PC-3 (cell line): ENCODE data around the gene MAD1L1. TPM values are rescaled to one million over a fixed set of nuclear protein-coding genes. Genes with fewer than 3 reads are reported as not detected.

ENCODE experiments used
- ATAC-seq: fragments of 200-7000 bp; cut with Tn5 transposase; 2 replicates; pipeline ENCODE4 v1.9.1; 2020; ENCODE audit warnings: mild to moderate bottlenecking, moderate library complexity
- BruUV-seq: library from RNA; stranded (reverse); fragments of 400-500 nt; replicated peaks from 2 replicates; lab custom pipeline; 2021; lab: Mats Ljungman, UMichigan
- CTCF ChIA-PET: fragments of 300-600 bp; sonication (Branson Sonifier 250); formaldehyde crosslinking; loops from one replicate; lab custom pipeline; 2022; ENCODE audit warnings: antibody characterized with exemption; lab: Charles Lee
- POLR2A ChIA-PET: fragments of 300-600 bp; sonication (Branson Sonifier 250); formaldehyde crosslinking; loops from one replicate; lab custom pipeline; 2022; ENCODE audit warnings: antibody characterized with exemption; ENCODE audit not compliant: unreplicated experiment; lab: Charles Lee
- DNase-seq: peaks from one replicate; pipeline ENCODE4 v3.0.0-alpha.2; 2015
- H2AFZ ChIP-seq: fragments of 300-600 bp; sonication (generic); 2 replicates; pipeline ENCODE4 v1.6.0; 2016; ENCODE audit warnings: antibody characterized with exemption, low read length
- H3F3A ChIP-seq: fragments of 300-600 bp; sonication (generic); one replicate; pipeline ENCODE4 v1.6.0; 2017; ENCODE audit warnings: antibody characterized with exemption, low read length, control low read depth, mild to moderate bottlenecking; ENCODE audit not compliant: unreplicated experiment
- H3K27ac ChIP-seq: fragments of 300-600 bp; sonication (generic); 2 replicates; pipeline ENCODE4 v1.5.1; 2016; ENCODE audit warnings: mild to moderate bottlenecking, low read length
- H3K27me3 ChIP-seq: fragments of 300-600 bp; sonication (generic); 2 replicates; pipeline ENCODE4 v1.6.1; 2016; ENCODE audit warnings: low read length, mixed read lengths
- H3K36me3 ChIP-seq: fragments of 300-600 bp; sonication (generic); 2 replicates; pipeline ENCODE4 v1.6.1; 2016; ENCODE audit warnings: low read depth, mixed run types, low read length, mixed read lengths
- H3K4me1 ChIP-seq: fragments of 300-600 bp; sonication (generic); 2 replicates; pipeline ENCODE4 v1.5.1; 2016; ENCODE audit warnings: low read length; ENCODE audit not compliant: insufficient read depth
- H3K4me2 ChIP-seq: fragments of 300-600 bp; sonication (generic); 2 replicates; pipeline ENCODE4 v1.6.0; 2016; ENCODE audit warnings: low read length
- H3K4me3 ChIP-seq: fragments of 300-600 bp; sonication (generic); 2 replicates; pipeline ENCODE4 v1.5.1; 2016; ENCODE audit warnings: mild to moderate bottlenecking, low read length, mixed read lengths
- H3K79me2 ChIP-seq: fragments of 300-600 bp; sonication (generic); 2 replicates; pipeline ENCODE4 v1.6.1; 2017; ENCODE audit warnings: low read length, mixed read lengths
- H3K9ac ChIP-seq: fragments of 300-600 bp; sonication (generic); 2 replicates; pipeline ENCODE4 v1.6.0; 2016; ENCODE audit warnings: mild to moderate bottlenecking, low read length
- H3K9me2 ChIP-seq: fragments of 300-600 bp; sonication (generic); replicated peaks from 2 replicates; pipeline ENCODE4 v1.6.1; 2016; ENCODE audit warnings: mixed run types, low read length, mixed read lengths
- H3K9me3 ChIP-seq: fragments of 300-600 bp; sonication (generic); 2 replicates; pipeline ENCODE4 v1.6.1; 2016; ENCODE audit warnings: low read length, mixed read lengths
- H4K20me1 ChIP-seq: fragments of 300-600 bp; sonication (generic); 2 replicates; pipeline ENCODE4 v1.6.1; 2016; ENCODE audit warnings: low read length, mixed read lengths
- CTCF ChIP-seq: fragments of 300-600 bp; sonication (generic); conservative IDR thresholded peaks from 2 replicates; pipeline ENCODE4 v1.5.1; 2017; ENCODE audit warnings: antibody characterized with exemption, low read depth, mild to moderate bottlenecking, low read length
- EZH2 ChIP-seq: fragments of 300-600 bp; sonication (generic); IDR thresholded peaks from one replicate; pipeline ENCODE4 v1.6.1; 2017; ENCODE audit warnings: antibody characterized with exemption, mild to moderate bottlenecking, low read length; ENCODE audit not compliant: unreplicated experiment
- EZH2phosphoT487 ChIP-seq: fragments of 300-600 bp; sonication (generic); IDR thresholded peaks from 2 replicates; pipeline ENCODE4 v1.6.1; 2018; ENCODE audit warnings: mild to moderate bottlenecking, antibody characterized with exemption, low read length, borderline replicate concordance
- intact Hi-C: fragments of 100-400 bp; cut with micrococcal nuclease; formaldehyde crosslinking; loops from 2 replicates; pipeline ENCODE4 v1.9.0; 2023
- total RNA-seq: library from RNA; depleted of rRNA; stranded (reverse); fragments of >200 nt; gene quantifications from 2 replicates; pipeline ENCODE4 v1.2.3, GENCODE V29; 2014

MAD1L1 gene
- total RNA-seq, 1 experiment from 2014 or later, result 88.4 TPM

GRCh38 chr7:2071133-2071832, 161.5 kb downstream of the MAD1L1 start:
- POLR2A ChIA-PET, result no interaction called here
- no peaks in the 10 kb centered on the region for H4K20me1 ChIP-seq
- H3K9ac ChIP-seq, result no peak overlapping the region
- H3F3A ChIP-seq, result no peaks in the 10 kb centered on the region
- intact Hi-C loops, result no loop called here
- no peak for ATAC-seq
- TF ChIP-seq CTCF, result no peak
- no peak for TF ChIP-seq EZH2phosphoT487
- TF ChIP-seq EZH2, result no peak
- BruUV-seq, result no TSS peak
- no peak overlapping the region for H3K4me2 ChIP-seq
- H2AFZ ChIP-seq, result no peak overlapping the region
- H3K36me3 ChIP-seq, result no peaks in the 10 kb centered on the region
- no peak overlapping the region for H3K27ac ChIP-seq
- H3K79me2 ChIP-seq, result no peaks in the 10 kb centered on the region
- no peaks in the 10 kb centered on the region for H3K27me3 ChIP-seq
- H3K9me3 ChIP-seq, result no peaks in the 10 kb centered on the region
- no peaks in the 10 kb centered on the region for H3K4me1 ChIP-seq
- H3K4me3 ChIP-seq, result no peak overlapping the region
- CTCF ChIA-PET, result no interaction called here
- DNase-seq, result no peak
- no peaks in the 10 kb centered on the region for H3K9me2 ChIP-seq

- H3K9me2 ChIP-seq, result no peaks in the 10 kb centered on the region
- no TSS peak for BruUV-seq
- no peak overlapping the region for H3K27ac ChIP-seq
- no peak overlapping the region for H2AFZ ChIP-seq
- no peak for TF ChIP-seq CTCF
- TF ChIP-seq EZH2, result no peak
- TF ChIP-seq EZH2phosphoT487, result no peak
- no peaks in the 10 kb centered on the region for H4K20me1 ChIP-seq
- H3K27me3 ChIP-seq, result no peaks in the 10 kb centered on the region
- H3K79me2 ChIP-seq, result no peaks in the 10 kb centered on the region
- ChIA-PET POLR2A (no interaction called here), CTCF (no interaction called here)
- H3K36me3 ChIP-seq, result no peaks in the 10 kb centered on the region
- H3K9me3 ChIP-seq, result no peaks in the 10 kb centered on the region
- ATAC-seq (no peak), DNase-seq (no peak)
- no peak overlapping the region for H3K9ac ChIP-seq
- H3K4me2 ChIP-seq, result no peak overlapping the region
- H3F3A ChIP-seq, result no peaks in the 10 kb centered on the region
- intact Hi-C loops, result no loop called here
- no peak overlapping the region for H3K4me3 ChIP-seq
- no peaks in the 10 kb centered on the region for H3K4me1 ChIP-seq
Observed at GRCh38 chr7:2070151-2070763, 162.5 kb downstream of the MAD1L1 start.

- ATAC-seq, result no peak
Observed at GRCh38 chr7:2069472-2069860, 163.3 kb downstream of the MAD1L1 start.

More at GRCh38 chr7:2069472-2069860, 163.3 kb downstream of the MAD1L1 start:
- Histone ChIP-seq H3K9ac (no peak overlapping the region), H3K27me3 (no peaks in the 10 kb centered on the region), H4K20me1 (no peaks in the 10 kb centered on the region), H3K9me2 (no peaks in the 10 kb centered on the region), H3K79me2 (no peaks in the 10 kb centered on the region), H3K4me1 (no peaks in the 10 kb centered on the region), H3K4me3 (no peak overlapping the region), H2AFZ (no peak overlapping the region), H3K27ac (no peak overlapping the region), H3K4me2 (no peak overlapping the region), H3F3A (no peaks in the 10 kb centered on the region), H3K36me3 (no peaks in the 10 kb centered on the region), H3K9me3 (no peaks in the 10 kb centered on the region)
- intact Hi-C loops, result no loop called here
- BruUV-seq, result no TSS peak
- POLR2A ChIA-PET, result interaction anchor here (0.6 kb wide), 1 partner anchor 349 kb away, joined by 15 read pairs; no protein-coding TSS in a partner anchor
- CTCF ChIA-PET, result no interaction called here
- TF ChIP-seq EZH2 (no peak), EZH2phosphoT487 (no peak), CTCF (no peak)
- no peak for DNase-seq
